Stimulated activated CD8-positive, alpha-beta memory T cell treated with anti-CD3 and anti-CD28 coated beads, Interleukin-4, amount 100 ng/mL, for 1 hour (primary cell): ENCODE measurements around the gene TAAR5.
"Not testable (repeated sequence)": the region's sequence is repeated elsewhere in the genome, so short reads cannot be mapped to it uniquely, and the experiment has no call there.

Experiments used
- DNase-seq, 2 donors: peaks; one replicate each; pipeline ENCODE4 v3.0.0-alpha.2; 2020; ENCODE audit warnings: low read depth in 2 of 2, low spot score in 1 of 2

The TAAR5 gene

DNA sequence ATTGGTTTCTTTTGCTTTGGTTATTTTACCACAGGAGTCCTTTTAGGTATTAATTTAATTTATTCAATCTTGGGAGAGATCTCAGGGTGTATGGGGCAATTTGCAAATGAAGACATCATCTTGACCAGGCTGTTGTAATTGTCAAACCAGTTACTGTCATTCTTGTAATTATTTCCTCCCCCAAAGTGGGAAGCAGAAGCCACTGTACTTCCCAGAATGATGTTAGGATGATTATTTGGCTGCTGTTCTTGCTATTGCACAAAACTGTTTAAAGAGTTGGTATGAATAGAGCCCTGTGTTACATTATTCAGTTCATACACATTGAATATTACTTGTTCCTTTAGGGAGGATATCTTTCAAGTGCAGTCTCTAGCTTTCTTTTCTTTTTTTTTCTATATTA lies 17.8 kb downstream of the TAAR5 start:
- DNase-seq = no peak

GRCh38 chr6:132570221-132570777 lies 19.2 kb downstream of the TAAR5 start, which contains the start of gene TAAR6:
Gene TAAR6, plus strand, starts transcription at chr6:132570322. Its CDS starts 0 bp downstream, at chr6:132570322.
- no peak for DNase-seq

- DNase-seq = no peak
These were observed 20.4 kb downstream of the TAAR5 start for GRCh38 chr6:132569170-132569569.

DNA sequence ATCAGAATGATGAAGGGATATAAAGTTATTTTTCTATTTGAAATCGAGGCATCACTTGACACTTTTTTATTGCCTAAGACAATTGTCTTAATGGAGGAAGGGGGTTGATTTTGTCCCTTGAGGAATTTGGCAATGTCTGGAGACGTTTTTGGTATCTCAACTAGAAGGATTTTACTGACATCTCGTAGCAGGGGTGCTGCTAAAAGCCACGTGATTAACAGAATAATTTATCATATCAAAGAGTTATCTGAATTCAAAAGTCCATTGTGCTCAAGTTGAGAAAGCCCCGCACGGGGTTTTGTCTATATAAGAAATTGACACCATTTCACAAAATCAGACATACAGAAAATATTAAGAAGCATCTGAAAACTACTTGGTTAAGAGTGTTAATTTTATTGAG lies 20.9 kb downstream of the TAAR5 start:
- DNase-seq = no peak

GRCh38 chr6:132567566-132567965 lies 22.0 kb downstream of the TAAR5 start:
- DNase-seq = no peak

GRCh38 chr6:132566404-132566803 lies 23.1 kb downstream of the TAAR5 start:
- DNase-seq = no peak

DNA sequence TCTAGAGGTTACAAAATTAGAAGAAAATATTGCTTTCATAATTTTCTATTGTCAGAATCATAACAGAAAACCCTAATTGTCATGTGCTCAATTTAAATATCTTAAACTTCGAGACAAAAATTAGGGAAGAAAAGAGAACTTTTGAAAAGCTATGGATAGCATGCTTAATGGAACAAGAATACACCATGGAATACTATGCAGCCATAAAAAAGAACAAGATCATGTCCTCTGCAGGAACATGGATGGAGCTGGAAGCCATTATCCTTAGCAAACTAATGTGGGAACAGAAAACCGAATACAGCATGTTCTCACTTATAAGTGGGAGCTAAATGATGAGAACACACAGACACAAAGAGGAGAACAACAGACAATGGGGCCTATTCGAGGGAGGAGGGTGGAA lies 29.5 kb downstream of the TAAR5 start:
- not testable (repeated sequence) for DNase-seq

DNA sequence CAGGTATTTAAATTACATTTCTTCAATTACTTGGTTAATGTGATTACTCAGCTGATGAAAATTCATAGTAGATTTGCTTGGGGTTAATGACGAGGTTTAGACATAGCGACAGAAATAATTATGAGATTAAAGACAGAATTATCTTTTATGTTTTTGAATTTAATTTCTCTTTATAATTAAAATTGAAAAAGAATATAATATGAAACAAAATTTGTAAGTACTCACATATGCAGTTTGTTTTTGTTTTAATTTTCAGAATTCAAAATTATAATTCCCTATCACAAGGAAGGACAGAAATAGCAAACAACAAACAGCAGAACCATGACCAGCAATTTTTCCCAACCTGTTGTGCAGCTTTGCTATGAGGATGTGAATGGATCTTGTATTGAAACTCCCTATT lies 37.2 kb downstream of the TAAR5 start, which contains the start of gene TAAR8:
Gene TAAR8 (plus strand): TSS at position 301 of the 400 bp plus-strand sequence. CDS start 21 bp downstream, at position 322.
- no peak for DNase-seq

DNA sequence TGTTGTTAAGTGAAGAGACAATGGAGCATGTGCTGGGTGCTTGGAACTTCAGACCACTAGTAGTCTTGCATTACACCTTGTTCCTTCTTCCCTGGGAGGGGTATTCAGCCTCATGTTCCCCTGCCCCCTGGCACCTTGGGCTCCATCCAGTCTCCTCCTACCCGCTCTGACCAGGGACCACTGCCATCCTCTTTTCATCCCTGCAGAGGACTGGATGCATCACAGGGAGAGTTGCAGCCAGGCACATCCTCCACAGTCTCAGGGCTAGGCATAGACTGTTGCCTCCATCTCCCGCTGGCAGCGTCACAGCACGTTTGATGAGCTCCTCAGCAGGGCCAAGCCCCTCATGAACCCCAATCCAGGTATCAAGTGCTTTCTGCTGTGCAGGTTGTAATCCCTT lies 38.3 kb downstream of the TAAR5 start:
- no peak for DNase-seq

DNA sequence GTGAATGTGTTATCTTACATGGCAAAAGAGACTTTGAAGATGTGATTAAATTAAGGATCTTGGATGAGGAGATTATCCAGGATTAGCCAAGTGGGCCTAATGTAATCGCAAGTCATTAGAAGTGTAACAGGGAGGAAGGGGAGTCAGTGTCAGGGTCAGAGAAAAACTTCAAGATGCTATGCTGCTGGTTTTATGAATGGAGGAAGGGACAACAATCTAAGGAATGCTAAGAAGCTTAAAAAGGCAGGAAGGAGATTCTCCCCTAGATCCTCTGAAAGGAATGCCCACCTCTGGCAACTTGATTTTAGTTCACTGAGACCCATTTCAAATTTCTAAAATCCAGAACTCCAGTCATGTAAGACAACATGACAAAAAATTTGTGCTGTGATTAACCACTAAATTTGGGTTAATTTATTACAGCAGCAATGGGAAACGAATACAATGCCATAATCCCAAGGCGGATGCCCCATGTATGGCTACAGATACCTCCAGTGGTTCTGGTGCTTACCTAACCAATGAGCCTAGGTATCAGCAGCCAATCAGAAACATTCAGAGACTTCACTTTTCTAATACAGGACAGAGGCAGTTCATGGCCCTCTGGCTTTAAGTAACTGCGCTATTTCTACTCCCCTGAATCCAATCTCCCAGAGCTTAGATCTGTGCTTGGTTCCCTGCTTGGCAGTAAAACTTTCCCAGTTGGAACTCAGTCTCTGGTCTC lies 40.6 kb downstream of the TAAR5 start:
- no peak for DNase-seq

DNA sequence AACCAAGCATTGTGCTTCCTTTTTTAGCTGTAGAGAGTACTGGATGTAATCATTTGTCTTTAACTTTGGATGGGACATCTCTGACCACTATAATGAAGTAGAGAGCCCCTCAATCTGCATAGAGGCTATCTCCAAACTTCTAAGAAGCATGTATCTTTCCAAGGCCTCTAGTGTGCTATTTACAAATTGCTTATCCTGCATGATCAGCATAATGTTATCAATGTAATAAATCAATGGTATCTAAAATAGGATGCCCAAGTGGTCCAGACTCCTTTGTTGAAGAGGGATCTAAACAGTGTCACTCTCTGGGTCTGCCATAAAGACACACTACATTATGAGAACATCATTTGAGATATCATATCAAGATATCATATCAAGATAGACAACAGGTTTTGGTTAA lies 44.7 kb downstream of the TAAR5 start:
- DNase-seq = no peak
